Large intestine (tissue), 3 donors: ENCODE results near the gene SH3RF1. TPM values are rescaled to one million over a fixed set of nuclear protein-coding genes. Genes with fewer than 3 reads are reported as not detected.

Source experiments
- DNase-seq, 2 donors: peaks; one replicate each; pipeline versions ENCODE4 v3.0.0 to v3.0.0-alpha.2; 2013
- H3K27ac ChIP-seq: one replicate; pipeline ENCODE4 v1.5.1; 2013; ENCODE audit warnings: low read length
- H3K27me3 ChIP-seq: 2 replicates; pipeline ENCODE4 v1.6.1; 2013; ENCODE audit warnings: low read length; ENCODE audit not compliant: control insufficient read depth, insufficient read depth
- H3K36me3 ChIP-seq: 2 replicates; pipeline ENCODE4 v1.6.1; 2013; ENCODE audit warnings: low read length; ENCODE audit not compliant: control insufficient read depth, insufficient read depth
- H3K4me1 ChIP-seq: one replicate; pipeline ENCODE4 v1.6.1; 2013; ENCODE audit warnings: low read length; ENCODE audit not compliant: control insufficient read depth, insufficient read depth
- H3K4me3 ChIP-seq: one replicate; pipeline ENCODE4 v1.5.1; 2013; ENCODE audit warnings: low read length
- H3K9me3 ChIP-seq: one replicate; pipeline ENCODE4 v1.6.1; 2013; ENCODE audit warnings: mild to moderate bottlenecking, low read depth, low read length, moderate library complexity; ENCODE audit not compliant: control insufficient read depth
- WGBS: methylation state at CpG from one replicate; pipeline ENCODE4 v1.1.5; 2013; ENCODE audit warnings: low lambda C conversion rate; ENCODE audit not compliant: insufficient coverage; 5-methylcytosine and 5-hydroxymethylcytosine counted together
- polyA plus RNA-seq: library from polyadenylated mRNA; unstranded; fragments of 120-200 nt; gene quantifications from one replicate; pipeline ENCODE4 v1.2.1, GENCODE V29; 2013

Gene SH3RF1
- polyA plus RNA-seq, 1 donor = 30.1 TPM

DNA sequence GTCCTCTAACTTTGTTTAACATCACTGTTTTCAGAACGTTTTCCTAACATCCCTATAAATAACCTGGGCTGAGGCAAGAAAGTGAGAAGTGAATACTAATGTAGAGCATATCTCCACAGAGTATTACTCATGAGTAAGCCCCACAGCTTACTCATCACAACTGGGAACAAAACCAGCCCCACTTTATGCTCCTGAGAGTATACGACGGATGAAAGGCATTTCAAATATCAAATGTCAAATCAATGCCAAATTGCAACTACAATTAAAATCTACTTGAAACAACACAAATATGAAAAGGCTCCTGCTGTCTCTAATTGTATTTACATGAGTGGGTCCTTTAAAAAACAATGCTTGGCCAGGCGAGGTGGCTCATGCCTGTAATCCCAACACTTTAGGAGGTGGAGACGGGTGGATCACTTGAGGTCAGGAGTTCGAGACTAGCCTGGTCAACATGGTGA, 41.2 kb downstream of the SH3RF1 start:
- H3K4me3 ChIP-seq = no peak overlapping the region
- H3K4me1 ChIP-seq = peaks cover 7% of the 10 kb centered on the region
- no peak for DNase-seq
- H3K27me3 ChIP-seq = no peaks in the 10 kb centered on the region
- WGBS = no CpG with 5 or more reads among the region's 6 CpGs
- H3K9me3 ChIP-seq = no peaks in the 10 kb centered on the region
- H3K27ac ChIP-seq = no peak overlapping the region
- peaks cover 3% of the 10 kb centered on the region for H3K36me3 ChIP-seq

- no CpG with 5 or more reads among the region's 1 CpG for WGBS
Observed at GRCh38 chr4:169228076-169228475, 42.7 kb downstream of the SH3RF1 start.

DNA sequence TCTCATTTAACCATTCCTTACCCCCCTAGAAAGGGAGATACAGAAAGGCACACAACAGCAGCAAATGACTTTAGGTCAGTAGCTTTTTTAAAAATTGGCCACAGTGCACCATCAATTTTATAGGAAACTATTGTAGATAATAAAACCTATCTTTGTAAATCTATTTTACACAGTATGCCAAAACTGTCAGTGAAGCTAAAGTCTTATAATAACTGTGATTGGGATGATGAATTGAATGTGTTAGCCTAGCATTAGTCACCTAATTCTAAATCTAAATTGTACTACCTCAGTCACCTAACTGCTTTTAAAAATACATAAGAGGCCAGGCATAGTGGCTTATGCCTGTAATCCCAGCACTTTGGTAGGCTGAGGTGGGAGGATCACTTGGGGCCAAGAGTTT, 44.2 kb downstream of the SH3RF1 start:
- H3K9me3 ChIP-seq = no peaks in the 10 kb centered on the region
- H3K27ac ChIP-seq = no peak overlapping the region
- peaks cover 3% of the 10 kb centered on the region for H3K36me3 ChIP-seq
- H3K4me1 ChIP-seq = peaks cover 26% of the 10 kb centered on the region
- H3K4me3 ChIP-seq = no peak overlapping the region
- no peaks in the 10 kb centered on the region for H3K27me3 ChIP-seq
- DNase-seq = no peak

More at GRCh38 chr4:169228076-169228475, 42.7 kb downstream of the SH3RF1 start:
- Histone ChIP-seq H3K9me3 (no peaks in the 10 kb centered on the region), H3K27ac (no peak overlapping the region), H3K27me3 (no peaks in the 10 kb centered on the region), H3K4me3 (no peak overlapping the region), H3K36me3 (peaks cover 3% of the 10 kb centered on the region), H3K4me1 (peaks cover 18% of the 10 kb centered on the region)
- no peak for DNase-seq

DNA sequence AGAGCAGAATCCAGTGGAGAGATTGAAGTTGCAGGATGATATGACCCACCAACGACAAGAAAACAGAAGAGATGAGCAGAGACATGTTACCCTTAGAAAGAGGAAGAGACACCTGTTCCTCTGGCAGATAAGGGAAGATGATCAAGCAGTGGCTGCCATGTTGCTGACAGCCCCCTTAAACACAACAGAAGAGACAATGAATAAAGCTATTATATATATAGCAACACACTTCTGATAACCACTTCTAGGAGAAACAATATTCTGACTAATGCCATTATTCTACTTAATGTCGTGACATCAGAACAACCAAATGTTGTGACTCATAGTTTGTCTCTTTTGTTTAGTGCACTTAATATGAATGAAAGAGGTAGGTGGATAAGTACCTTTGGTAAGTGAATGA, 44.9 kb downstream of the SH3RF1 start:
- Histone ChIP-seq H3K9me3 (no peaks in the 10 kb centered on the region), H3K4me3 (no peak overlapping the region), H3K27me3 (no peaks in the 10 kb centered on the region), H3K4me1 (peaks cover 26% of the 10 kb centered on the region), H3K36me3 (peaks cover 3% of the 10 kb centered on the region), H3K27ac (peak overlapping the region; percentile 67)
- 57% methylated on average over 1 of the region's 2 CpGs for WGBS
- DNase-seq = no peak

GRCh38 chr4:169225058-169225751, 45.6 kb downstream of the SH3RF1 start:
- WGBS = 71% methylated on average over 1 of the region's 4 CpGs
- Histone ChIP-seq H3K27ac (peak overlapping the region; percentile 85), H3K27me3 (no peaks in the 10 kb centered on the region), H3K4me1 (peaks cover 29% of the 10 kb centered on the region), H3K36me3 (peaks cover 3% of the 10 kb centered on the region), H3K4me3 (no peak overlapping the region), H3K9me3 (no peaks in the 10 kb centered on the region)
- peak; percentile 72 to 88 for DNase-seq

- Histone ChIP-seq H3K4me3 (no peak overlapping the region), H3K27me3 (no peaks in the 10 kb centered on the region), H3K4me1 (peaks cover 33% of the 10 kb centered on the region), H3K27ac (peak overlapping the region; percentile 78), H3K36me3 (peaks cover 3% of the 10 kb centered on the region), H3K9me3 (no peaks in the 10 kb centered on the region)
- DNase-seq = peak; percentile 72 to 91
- WGBS = no CpG with 5 or more reads among the region's 6 CpGs
Observed at GRCh38 chr4:169222761-169223160, 48.0 kb downstream of the SH3RF1 start.

DNA sequence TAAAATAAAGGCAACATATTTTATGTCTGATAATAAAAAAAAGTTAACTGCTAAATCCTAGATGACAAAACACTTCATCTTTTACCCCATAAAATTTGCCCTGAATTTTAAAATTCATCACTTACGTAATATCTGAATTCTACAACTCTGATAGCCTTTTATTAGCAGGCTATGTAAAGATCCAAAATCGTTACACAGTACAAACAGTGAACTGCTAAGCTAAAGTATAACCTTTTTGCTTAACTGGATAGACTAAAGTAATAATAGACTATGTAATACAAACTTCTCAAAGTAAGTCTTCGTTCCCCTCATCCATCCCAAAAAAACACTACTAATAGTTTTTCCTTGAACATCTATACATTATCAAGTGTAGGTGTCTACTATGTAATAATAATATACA, 49.1 kb downstream of the SH3RF1 start:
- H3K4me3 ChIP-seq = no peak overlapping the region
- H3K27me3 ChIP-seq = no peaks in the 10 kb centered on the region
- WGBS = 80% methylated on average over 1 of the region's 3 CpGs
- DNase-seq = no peak
- H3K4me1 ChIP-seq = peaks cover 33% of the 10 kb centered on the region
- peak overlapping the region; percentile 50 for H3K27ac ChIP-seq
- H3K36me3 ChIP-seq = no peaks in the 10 kb centered on the region
- no peaks in the 10 kb centered on the region for H3K9me3 ChIP-seq

GRCh38 chr4:169220854-169221411, 49.8 kb downstream of the SH3RF1 start:
- H3K36me3 ChIP-seq = no peaks in the 10 kb centered on the region
- peak overlapping the region; percentile 50 for H3K27ac ChIP-seq
- peak; percentile 27 to 46 for DNase-seq
- H3K9me3 ChIP-seq = no peaks in the 10 kb centered on the region
- H3K4me1 ChIP-seq = peaks cover 33% of the 10 kb centered on the region
- 59% methylated on average over 2 of the region's 7 CpGs for WGBS
- H3K4me3 ChIP-seq = no peak overlapping the region
- H3K27me3 ChIP-seq = no peaks in the 10 kb centered on the region

DNA sequence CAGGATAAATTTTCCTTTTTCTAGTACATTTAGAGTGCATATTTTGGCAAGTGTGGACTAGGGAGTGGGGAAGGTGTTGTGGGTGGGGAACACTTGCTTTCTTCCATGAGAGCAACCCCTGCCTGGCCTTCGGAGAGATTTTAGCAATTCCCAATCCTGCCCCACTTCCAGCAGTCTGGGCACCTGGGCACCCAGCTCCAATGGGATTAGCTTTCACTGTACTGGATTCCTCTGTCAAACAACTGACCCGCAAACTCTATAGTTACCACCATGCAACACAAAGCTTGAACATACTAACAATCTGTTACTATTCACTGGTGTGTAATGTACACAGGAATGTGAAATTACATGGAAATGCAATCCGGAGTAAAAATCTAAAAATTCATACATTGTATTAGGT, 50.3 kb downstream of the SH3RF1 start:
- Histone ChIP-seq H3K9me3 (no peaks in the 10 kb centered on the region), H3K27me3 (no peaks in the 10 kb centered on the region), H3K4me3 (no peak overlapping the region), H3K36me3 (no peaks in the 10 kb centered on the region), H3K4me1 (peaks cover 33% of the 10 kb centered on the region), H3K27ac (peak overlapping the region; percentile 50)
- 92% methylated on average over 2 of the region's 3 CpGs for WGBS
- DNase-seq = no peak

GRCh38 chr4:169219440-169219839, 51.3 kb downstream of the SH3RF1 start:
- H3K4me3 ChIP-seq = no peak overlapping the region
- no peak for DNase-seq

GRCh38 chr4:169215656-169216055, 55.1 kb downstream of the SH3RF1 start:
- H3K4me1 ChIP-seq = peaks cover 8% of the 10 kb centered on the region
- no peaks in the 10 kb centered on the region for H3K36me3 ChIP-seq
- H3K27me3 ChIP-seq = no peaks in the 10 kb centered on the region
- H3K27ac ChIP-seq = no peak overlapping the region
- H3K9me3 ChIP-seq = peaks cover 6% of the 10 kb centered on the region
- no peak for DNase-seq
- no peak overlapping the region for H3K4me3 ChIP-seq
- WGBS = 100% methylated on average over 1 of the region's 4 CpGs

More at GRCh38 chr4:169219440-169219839, 51.3 kb downstream of the SH3RF1 start:
- 92% methylated on average over 2 of the region's 2 CpGs for WGBS
- Histone ChIP-seq H3K9me3 (no peaks in the 10 kb centered on the region), H3K27me3 (no peaks in the 10 kb centered on the region), H3K36me3 (no peaks in the 10 kb centered on the region), H3K4me1 (peaks cover 25% of the 10 kb centered on the region), H3K27ac (no peak overlapping the region)
